Measurements from ENCODE around the gene ADAR.
"Not testable (repeated sequence)": the region's sequence is repeated elsewhere in the genome, so short reads cannot be mapped to it uniquely, and the experiment has no call there.

Gene ADAR

GRCh38 chr1:154607609-154608396 is at the start of gene ADAR:
Gene ADAR (minus strand): TSS chr1:154608186. CDS start chr1:154608006, 180 bp downstream.
- DNase-seq (ENCODE audit: low read depth in 2 of 2): peak; percentile 82 to 91

- DNase-seq (ENCODE audit: low read depth in 2 of 2): no peak
Measured at GRCh38 chr1:154657556-154657955, 49.6 kb upstream of the ADAR start.

- no peak for DNase-seq (ENCODE audit: low read depth in 2 of 2)
Measured at GRCh38 chr1:154652893-154653292, 44.9 kb upstream of the ADAR start.

- not testable (repeated sequence) for DNase-seq (ENCODE audit: low read depth in 2 of 2)
Measured at GRCh38 chr1:154644724-154645123, 36.7 kb upstream of the ADAR start.

- no peak for DNase-seq (ENCODE audit: low read depth in 2 of 2)
Measured at GRCh38 chr1:154641534-154641933, 33.5 kb upstream of the ADAR start.

GRCh38 chr1:154639876-154640275 is 31.9 kb upstream of the ADAR start:
- DNase-seq (ENCODE audit: low read depth in 2 of 2): no peak

- no peak for DNase-seq (ENCODE audit: low read depth in 2 of 2)
Measured at GRCh38 chr1:154635171-154635570, 27.2 kb upstream of the ADAR start.

GRCh38 chr1:154629675-154630073 is 21.7 kb upstream of the ADAR start:
- no peak for DNase-seq (ENCODE audit: low read depth in 2 of 2)

- DNase-seq (ENCODE audit: low read depth in 2 of 2): no peak
Measured at GRCh38 chr1:154629061-154629674, 21.2 kb upstream of the ADAR start.

GRCh38 chr1:154628121-154628405 is 20.1 kb upstream of the ADAR start:
- DNase-seq (ENCODE audit: low read depth in 2 of 2): no peak

GRCh38 chr1:154627257-154628120 is 19.5 kb upstream of the ADAR start:
- peak; percentile 89 to 96 for DNase-seq (ENCODE audit: low read depth in 2 of 2)

- no peak for DNase-seq (ENCODE audit: low read depth in 2 of 2)
Measured at GRCh38 chr1:154626456-154627256, 18.7 kb upstream of the ADAR start.

GRCh38 chr1:154624746-154625643 is 17.0 kb upstream of the ADAR start:
- no peak for DNase-seq (ENCODE audit: low read depth in 2 of 2)

- no peak for DNase-seq (ENCODE audit: low read depth in 2 of 2)
Measured at GRCh38 chr1:154623358-154623757, 15.4 kb upstream of the ADAR start.

- DNase-seq (ENCODE audit: low read depth in 2 of 2): no peak
Measured at GRCh38 chr1:154622503-154623039, 14.6 kb upstream of the ADAR start.

GRCh38 chr1:154621875-154622274 is 13.9 kb upstream of the ADAR start:
- DNase-seq (ENCODE audit: low read depth in 2 of 2): no peak

- DNase-seq (ENCODE audit: low read depth in 2 of 2): no peak
Measured at GRCh38 chr1:154620751-154621150, 12.8 kb upstream of the ADAR start.

GRCh38 chr1:154619181-154619948 is 11.4 kb upstream of the ADAR start:
- DNase-seq (ENCODE audit: low read depth in 2 of 2): no peak

- DNase-seq (ENCODE audit: low read depth in 2 of 2): no peak
Measured at GRCh38 chr1:154616659-154617345, 8.8 kb upstream of the ADAR start.
